Parathyroid adenoma (tissue), 2 donors: Measurements from ENCODE around the gene LHPP.
A peak's percentile ranks its signal among the peaks of the same experiment; 100 is the strongest.

Experiments used
- H2AFZ ChIP-seq: fragments of 300-600 bp; sonication (generic); one replicate; pipeline ENCODE4 v1.7.0; 2017; ENCODE audit warnings: antibody characterized with exemption, mild to moderate bottlenecking
- H3K27ac ChIP-seq: fragments of 300-600 bp; sonication (generic); one replicate; pipeline ENCODE4 v1.7.0; 2017
- H3K27me3 ChIP-seq: fragments of 300-600 bp; sonication (generic); one replicate; pipeline ENCODE4 v1.7.0; 2017; ENCODE audit warnings: low read length; ENCODE audit not compliant: control insufficient read depth, insufficient read depth
- H3K36me3 ChIP-seq: fragments of 300-600 bp; sonication (generic); one replicate; pipeline ENCODE4 v1.7.0; 2017; ENCODE audit warnings: low read length; ENCODE audit not compliant: control insufficient read depth, insufficient read depth
- H3K4me1 ChIP-seq: fragments of 300-600 bp; sonication (generic); one replicate; pipeline ENCODE4 v1.7.0; 2017; ENCODE audit warnings: control low read depth
- H3K4me2 ChIP-seq: fragments of 300-600 bp; sonication (generic); one replicate; pipeline ENCODE4 v1.7.0; 2017; ENCODE audit warnings: low read length
- H3K4me3 ChIP-seq: fragments of 300-600 bp; sonication (generic); one replicate; pipeline ENCODE4 v1.7.0; 2017; ENCODE audit warnings: low read depth, low read length
- H3K79me2 ChIP-seq: fragments of 300-600 bp; sonication (generic); one replicate; pipeline ENCODE4 v1.7.0; 2017; ENCODE audit warnings: control low read depth
- H3K9ac ChIP-seq: fragments of 300-600 bp; sonication (generic); one replicate; pipeline ENCODE4 v1.7.0; 2017; ENCODE audit warnings: mild to moderate bottlenecking
- H3K9me3 ChIP-seq: fragments of 300-600 bp; sonication (generic); one replicate; pipeline ENCODE4 v1.7.0; 2017; ENCODE audit warnings: low read length; ENCODE audit not compliant: control insufficient read depth
- TF ChIP-seq, protein P1 (sequence below): fragments of 300-600 bp; sonication (generic); IDR thresholded peaks from one replicate; pipeline ENCODE4 v1.7.0; 2017; ENCODE audit warnings: antibody characterized with exemption, mild to moderate bottlenecking
- donor health status: primary hyperparathyroidism.

The LHPP gene

DNA sequence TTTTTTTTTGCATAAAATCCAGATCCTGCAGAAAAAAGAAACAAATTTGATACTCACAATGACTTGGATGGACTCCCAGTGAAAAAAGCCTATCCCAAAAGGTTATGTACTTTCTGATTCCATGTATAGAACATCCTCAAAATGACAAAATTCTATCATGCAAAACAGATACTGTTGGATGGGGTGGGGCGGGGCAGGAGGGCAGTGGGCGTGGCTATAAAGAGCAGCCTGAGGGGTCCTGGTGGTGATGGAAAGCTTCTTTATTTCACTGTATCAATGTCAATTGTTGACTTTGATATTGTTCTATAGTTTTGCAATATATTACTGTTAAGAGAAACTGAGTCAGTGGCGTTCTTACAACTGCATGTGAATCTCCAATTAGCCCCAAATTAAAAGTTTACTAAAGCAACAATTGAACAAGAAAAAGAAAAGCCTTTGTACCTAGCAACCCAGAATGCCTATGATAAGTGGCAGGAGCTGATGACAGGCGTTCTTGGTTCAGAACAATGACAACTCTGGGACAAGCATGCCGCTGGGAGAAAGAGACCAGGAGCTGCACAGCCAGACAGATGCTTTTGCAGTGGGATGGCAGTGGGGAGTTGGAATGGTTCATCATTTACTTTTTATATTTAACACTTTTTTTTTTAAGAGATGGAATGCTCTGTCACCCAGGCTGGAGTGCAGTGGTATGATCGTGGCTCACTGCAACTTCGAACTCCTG, 101.9 kb downstream of the LHPP start:
- no peak overlapping the region for H3K4me2 ChIP-seq
- no peak overlapping the region for H3K9ac ChIP-seq
- no peaks in the 10 kb centered on the region for H3K27me3 ChIP-seq
- no peaks in the 10 kb centered on the region for H3K9me3 ChIP-seq
- no peaks in the 10 kb centered on the region for H3K79me2 ChIP-seq
- peaks cover 10% of the 10 kb centered on the region for H3K4me1 ChIP-seq
- no peak overlapping the region for H2AFZ ChIP-seq
- TF ChIP-seq, protein P1, sequence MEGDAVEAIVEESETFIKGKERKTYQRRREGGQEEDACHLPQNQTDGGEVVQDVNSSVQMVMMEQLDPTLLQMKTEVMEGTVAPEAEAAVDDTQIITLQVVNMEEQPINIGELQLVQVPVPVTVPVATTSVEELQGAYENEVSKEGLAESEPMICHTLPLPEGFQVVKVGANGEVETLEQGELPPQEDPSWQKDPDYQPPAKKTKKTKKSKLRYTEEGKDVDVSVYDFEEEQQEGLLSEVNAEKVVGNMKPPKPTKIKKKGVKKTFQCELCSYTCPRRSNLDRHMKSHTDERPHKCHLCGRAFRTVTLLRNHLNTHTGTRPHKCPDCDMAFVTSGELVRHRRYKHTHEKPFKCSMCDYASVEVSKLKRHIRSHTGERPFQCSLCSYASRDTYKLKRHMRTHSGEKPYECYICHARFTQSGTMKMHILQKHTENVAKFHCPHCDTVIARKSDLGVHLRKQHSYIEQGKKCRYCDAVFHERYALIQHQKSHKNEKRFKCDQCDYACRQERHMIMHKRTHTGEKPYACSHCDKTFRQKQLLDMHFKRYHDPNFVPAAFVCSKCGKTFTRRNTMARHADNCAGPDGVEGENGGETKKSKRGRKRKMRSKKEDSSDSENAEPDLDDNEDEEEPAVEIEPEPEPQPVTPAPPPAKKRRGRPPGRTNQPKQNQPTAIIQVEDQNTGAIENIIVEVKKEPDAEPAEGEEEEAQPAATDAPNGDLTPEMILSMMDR: no peak
- no peaks in the 10 kb centered on the region for H3K36me3 ChIP-seq
- no peak overlapping the region for H3K27ac ChIP-seq
- H3K4me3 ChIP-seq: no peak overlapping the region

DNA sequence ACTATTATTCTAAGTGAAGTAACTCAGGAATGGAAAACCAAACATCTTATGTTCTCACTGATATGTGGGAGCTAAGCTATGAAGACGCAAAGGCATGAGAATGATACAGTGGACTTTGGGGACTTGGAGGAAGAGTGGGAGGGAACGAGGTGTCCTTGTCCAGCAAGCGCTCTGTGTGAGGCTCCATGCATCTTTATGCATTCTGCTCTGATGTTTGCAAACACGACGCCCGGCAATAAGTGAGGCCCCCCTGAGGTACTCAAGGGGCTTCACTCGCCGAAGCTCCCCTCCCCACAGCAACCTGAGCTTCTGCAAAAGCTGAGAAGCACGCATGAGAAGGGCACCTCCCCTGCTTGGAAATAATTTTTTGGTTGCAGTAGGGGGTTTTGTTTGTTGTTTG, 103.3 kb downstream of the LHPP start:
- H3K27me3 ChIP-seq: no peaks in the 10 kb centered on the region
- no peaks in the 10 kb centered on the region for H3K9me3 ChIP-seq
- no peaks in the 10 kb centered on the region for H3K79me2 ChIP-seq
- H3K27ac ChIP-seq: no peak overlapping the region
- H3K4me2 ChIP-seq: no peak overlapping the region
- peak overlapping the region; percentile 73 for H2AFZ ChIP-seq
- no peak overlapping the region for H3K4me3 ChIP-seq
- TF ChIP-seq, protein P1: no peak
- H3K36me3 ChIP-seq: no peaks in the 10 kb centered on the region
- H3K4me1 ChIP-seq: peaks cover 10% of the 10 kb centered on the region
- no peak overlapping the region for H3K9ac ChIP-seq

DNA sequence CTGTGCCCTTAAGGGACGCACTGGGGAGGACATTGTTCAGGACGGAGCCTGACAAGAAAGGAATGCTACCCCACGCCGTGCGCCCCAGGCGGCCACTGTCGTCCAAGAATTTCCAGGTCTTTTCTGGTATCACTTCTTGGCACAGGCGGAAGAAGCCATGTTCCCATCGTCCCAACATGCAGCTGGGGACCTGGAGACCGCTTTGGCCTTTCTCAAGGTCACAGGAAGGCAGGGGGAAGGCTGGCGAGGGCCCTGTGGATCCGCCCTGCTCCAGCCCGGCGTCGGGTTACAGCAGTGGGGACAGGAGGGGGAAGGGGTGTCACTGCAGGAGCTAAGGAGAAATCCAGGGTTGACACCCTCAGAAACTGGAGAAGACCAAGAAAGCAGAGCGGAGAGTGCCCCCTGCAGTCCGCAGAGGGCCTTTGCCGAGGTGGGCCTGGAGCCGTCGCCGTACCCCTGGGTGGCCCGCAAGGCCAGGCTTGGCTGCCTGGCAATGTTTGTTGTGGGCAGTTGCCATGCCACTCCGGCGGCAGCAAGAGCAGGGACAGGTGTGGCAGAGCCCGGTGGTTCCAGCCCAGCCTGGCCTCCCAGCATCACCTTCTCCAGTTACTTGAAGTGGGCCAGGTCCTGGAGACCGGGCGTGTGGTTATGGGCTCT, 104.1 kb downstream of the LHPP start:
- Histone ChIP-seq H3K36me3 (no peaks in the 10 kb centered on the region), H3K79me2 (no peaks in the 10 kb centered on the region), H3K27me3 (no peaks in the 10 kb centered on the region), H3K27ac (peak overlapping the region; percentile 57), H3K4me3 (no peak overlapping the region), H3K4me2 (no peak overlapping the region), H3K9me3 (no peaks in the 10 kb centered on the region), H3K9ac (no peak overlapping the region), H2AFZ (peak overlapping the region; percentile 73), H3K4me1 (peaks cover 10% of the 10 kb centered on the region)
- TF ChIP-seq, protein P1: peak; percentile 72

DNA sequence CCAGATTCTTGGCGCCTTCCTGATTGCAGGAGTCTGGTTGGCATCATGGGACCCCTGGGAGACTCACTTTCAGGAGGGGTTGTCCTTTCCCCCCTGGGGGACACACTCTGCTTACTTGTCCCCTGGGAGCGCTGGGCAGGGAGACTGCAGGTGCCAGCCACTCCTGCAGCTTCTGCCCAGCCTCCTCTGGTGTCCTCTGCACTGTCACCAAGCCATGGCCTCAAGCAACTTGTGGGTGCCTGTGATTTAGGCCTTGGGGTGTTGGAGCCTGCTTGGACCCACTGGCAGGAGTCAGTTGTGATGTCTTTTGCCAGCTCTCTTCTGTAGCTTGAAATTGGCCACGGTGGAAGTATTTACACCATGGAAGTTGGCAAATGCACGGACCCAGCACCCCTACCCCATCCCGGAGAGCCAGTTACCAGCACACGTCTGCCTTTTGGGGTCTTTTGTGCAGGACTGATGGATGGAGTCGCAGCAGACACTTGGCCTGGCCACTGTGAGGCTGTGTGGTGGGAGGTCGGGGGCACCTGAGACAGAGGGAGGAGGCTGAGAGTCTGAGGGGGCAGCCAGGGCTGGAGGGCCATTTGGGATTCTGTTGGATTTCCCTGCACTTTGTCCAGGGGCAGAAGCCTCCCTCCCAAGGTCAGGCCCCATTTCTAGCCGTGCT, 104.7 kb downstream of the LHPP start:
- peaks cover 10% of the 10 kb centered on the region for H3K4me1 ChIP-seq
- H3K27ac ChIP-seq: peak overlapping the region; percentile 57
- H2AFZ ChIP-seq: peak overlapping the region; percentile 73
- TF ChIP-seq, protein P1: no peak
- H3K36me3 ChIP-seq: no peaks in the 10 kb centered on the region
- no peaks in the 10 kb centered on the region for H3K9me3 ChIP-seq
- H3K4me2 ChIP-seq: no peak overlapping the region
- H3K27me3 ChIP-seq: no peaks in the 10 kb centered on the region
- H3K4me3 ChIP-seq: no peak overlapping the region
- H3K9ac ChIP-seq: no peak overlapping the region
- no peaks in the 10 kb centered on the region for H3K79me2 ChIP-seq
